Measurements from ENCODE around the gene ANXA2R.
"Not testable (repeated sequence)": the region's sequence is repeated elsewhere in the genome, so short reads cannot be mapped to it uniquely, and the experiment has no call there.

ANXA2R gene

DNA sequence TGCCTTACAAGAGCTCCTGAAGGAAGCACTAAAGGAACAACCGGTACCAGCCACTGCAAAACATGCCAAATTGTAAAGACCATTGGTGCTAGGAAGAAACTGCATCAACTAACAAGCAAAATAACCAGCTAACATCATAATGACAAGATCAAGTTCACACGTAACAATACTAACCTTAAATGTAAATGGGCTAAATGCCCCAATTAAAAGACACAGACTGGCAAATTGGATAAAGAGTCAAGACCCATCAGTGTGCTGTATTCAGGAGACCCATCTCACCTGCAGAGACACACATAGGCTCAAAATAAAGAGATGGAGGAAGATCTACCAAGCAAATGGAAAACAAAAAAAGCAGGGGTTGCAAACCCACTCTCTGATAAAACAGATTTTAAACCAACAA, 15.0 kb upstream of the ANXA2R start:
- DNase-seq = not testable (repeated sequence)

GRCh38 chr5:43051684-43052083, 11.6 kb upstream of the ANXA2R start:
- DNase-seq = no peak

DNA sequence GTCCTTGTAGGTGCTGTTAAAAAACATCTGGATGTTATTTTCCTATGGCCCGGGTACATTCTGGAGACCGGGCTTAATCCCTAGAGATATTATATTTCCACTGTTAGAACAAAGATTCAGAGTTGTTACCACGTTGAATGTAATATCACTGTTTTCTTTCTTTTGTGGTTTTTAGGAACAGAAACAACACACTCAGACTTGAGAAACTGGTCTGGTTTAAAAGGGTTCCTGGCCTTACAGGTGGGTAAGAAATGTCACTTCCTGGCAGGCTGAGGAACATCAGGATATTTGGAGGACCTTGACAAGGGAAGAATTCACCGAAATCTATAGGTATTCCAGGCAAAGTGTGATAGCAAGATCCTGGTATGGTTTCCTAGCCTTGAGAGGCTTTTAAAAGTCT, 10.3 kb upstream of the ANXA2R start:
- DNase-seq = no peak

- DNase-seq = no peak
Observed at GRCh38 chr5:43049236-43049635, 9.1 kb upstream of the ANXA2R start.

GRCh38 chr5:43046474-43046873, 6.4 kb upstream of the ANXA2R start:
- DNase-seq = no peak

GRCh38 chr5:43045236-43045635, 5.1 kb upstream of the ANXA2R start:
- no peak for DNase-seq

GRCh38 chr5:43044181-43044914, 4.2 kb upstream of the ANXA2R start:
- DNase-seq = no peak

- peak; percentile 64 for DNase-seq
Observed at GRCh38 chr5:43043400-43043756, 3.3 kb upstream of the ANXA2R start.

DNA sequence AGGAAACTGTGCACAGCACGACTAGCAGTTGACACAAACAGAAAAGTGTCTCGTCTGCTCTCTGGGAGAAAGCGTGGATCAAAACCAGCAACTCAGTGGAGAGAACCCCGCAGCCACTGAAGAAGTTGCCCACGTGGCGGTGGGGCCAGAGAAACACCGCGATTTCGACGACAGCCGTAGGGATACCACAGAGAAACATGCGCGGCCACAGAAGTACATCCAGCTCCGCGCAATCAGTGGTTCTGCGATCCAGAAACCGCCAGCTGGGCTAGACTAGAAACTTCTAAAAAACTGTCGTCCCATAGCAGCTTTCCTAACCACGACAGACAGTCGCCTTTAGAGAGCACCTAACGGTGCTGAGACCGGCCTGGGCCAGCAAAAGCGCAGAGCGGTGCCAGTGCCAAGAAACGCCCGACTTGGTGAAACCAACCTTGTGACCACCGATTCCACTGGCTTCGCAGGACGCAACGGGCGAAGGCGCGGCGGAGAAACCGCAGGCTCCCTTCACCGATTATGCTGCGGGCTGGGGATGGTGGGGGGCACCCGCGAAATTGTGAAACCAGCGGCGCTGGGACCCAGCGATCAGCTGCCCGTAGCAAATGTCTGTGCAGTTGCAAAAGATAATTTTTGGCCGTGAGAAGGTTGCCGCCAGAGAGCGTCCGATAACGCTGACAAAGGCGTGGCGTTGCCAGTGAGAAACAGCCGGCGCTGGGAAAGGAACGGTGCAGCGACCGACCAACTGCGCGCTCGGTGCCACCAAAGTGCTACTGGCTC, 2.7 kb upstream of the ANXA2R start:
- DNase-seq = peak; percentile 76

GRCh38 chr5:43042176-43042625, 2.1 kb upstream of the ANXA2R start:
- peak; percentile 76 for DNase-seq

DNA sequence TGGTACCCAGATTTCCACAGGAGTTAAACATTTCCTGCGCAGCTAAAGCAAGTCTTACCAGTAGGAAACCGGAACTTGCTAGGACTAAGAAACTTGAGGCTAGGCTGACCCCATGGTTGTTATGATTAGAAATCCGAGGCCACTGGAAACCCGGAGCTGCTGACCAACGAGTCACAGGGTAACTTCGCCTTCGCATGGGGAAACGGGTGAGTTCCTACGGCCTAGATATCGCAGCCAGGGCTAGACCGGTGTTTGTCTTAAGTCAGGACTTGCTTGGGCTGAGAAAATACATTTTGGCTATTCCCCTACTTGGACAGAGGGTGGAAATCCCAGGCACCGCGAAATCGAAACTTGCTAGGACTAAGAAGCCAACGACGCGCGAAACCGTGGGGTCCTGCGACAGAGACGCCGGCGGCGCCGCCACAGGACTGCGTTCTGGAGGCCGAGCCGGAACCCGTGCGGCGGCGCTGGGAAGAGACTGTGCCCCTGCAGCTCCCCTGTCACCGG, 1.6 kb upstream of the ANXA2R start:
- DNase-seq = no peak

GRCh38 chr5:43041110-43041668, 1.1 kb upstream of the ANXA2R start:
- DNase-seq = no peak

DNA sequence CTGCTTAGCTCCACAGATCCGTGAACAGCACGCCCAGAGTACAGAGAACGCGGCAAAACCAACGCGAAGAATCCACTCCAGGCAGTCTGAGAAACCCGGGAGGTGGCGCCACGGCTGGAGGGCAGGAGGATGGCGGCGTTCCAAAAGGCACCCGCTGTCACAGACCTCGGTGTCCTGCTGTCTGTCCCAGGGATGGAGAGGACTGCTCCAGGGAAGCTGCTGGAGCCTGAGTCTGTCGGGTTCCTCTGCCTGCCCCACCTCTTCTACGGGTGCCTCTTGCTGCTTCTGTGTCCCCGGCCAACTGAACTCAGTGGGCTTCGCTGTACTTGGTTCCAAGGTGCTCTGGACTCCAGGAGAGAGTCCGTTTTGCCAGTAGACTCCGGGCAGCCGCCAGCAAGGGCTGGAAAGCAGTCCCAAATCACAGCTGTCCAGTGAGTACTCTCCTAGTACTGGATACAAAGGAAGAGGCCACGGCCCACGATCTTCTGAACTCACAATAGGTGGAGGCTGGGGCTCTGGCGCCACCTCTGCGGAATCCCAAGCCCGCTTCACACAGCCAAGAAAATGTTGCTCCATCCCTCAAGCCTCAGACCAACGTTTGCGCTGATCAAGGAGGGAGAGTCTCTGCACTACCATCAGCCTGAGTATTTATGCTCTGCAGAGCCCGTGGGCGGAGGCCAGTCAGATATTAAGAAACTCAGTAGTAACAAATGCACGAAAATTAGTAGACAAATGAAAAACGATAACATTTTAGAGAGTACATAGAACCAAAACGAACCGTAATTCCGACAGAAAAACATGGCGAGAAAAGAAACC, 440 bp downstream of the ANXA2R start:
- peak; percentile 62 for DNase-seq

- no peak for DNase-seq
Observed at GRCh38 chr5:43039152-43039470, 1.0 kb downstream of the ANXA2R start.

GRCh38 chr5:43038496-43038989, 1.6 kb downstream of the ANXA2R start:
- no peak for DNase-seq

- no peak for DNase-seq
Observed at GRCh38 chr5:43037636-43038495, 2.3 kb downstream of the ANXA2R start.

DNA sequence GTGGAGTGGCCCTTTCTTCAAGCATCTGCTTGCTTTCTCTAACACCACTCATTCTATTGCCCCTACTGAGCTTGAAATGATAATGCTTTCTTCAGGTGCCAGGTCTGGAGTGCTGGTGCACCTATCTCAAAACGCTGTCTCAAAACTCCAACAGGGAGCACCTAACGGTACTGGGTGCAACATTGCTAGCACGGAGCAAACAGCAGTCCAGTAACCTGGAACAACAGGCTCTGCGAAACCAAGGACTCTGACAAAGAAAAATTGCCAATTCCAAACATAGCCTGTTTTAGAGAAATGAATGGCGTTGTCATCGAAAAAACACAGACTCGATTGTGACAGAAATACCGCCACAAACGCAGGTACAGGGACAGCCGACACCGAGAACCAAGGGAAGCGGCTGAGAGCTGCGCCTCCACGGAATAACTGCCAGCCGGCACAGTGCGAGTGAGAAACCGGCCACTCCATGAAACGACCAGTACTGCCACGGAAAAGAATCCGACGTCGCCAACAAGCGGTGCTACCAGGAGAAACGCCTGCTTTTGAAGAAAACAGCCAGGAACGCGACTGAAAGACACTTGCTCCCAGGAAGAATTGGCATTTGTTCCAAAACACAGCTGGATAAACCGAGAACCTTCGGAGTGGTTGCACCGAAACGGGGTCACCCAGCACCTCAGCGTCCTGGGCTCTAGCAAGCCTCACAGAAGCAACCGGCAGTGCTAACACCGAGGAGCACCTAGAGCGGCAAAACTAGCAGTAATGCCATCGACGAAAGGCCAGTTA, 3.1 kb downstream of the ANXA2R start:
- no peak for DNase-seq

GRCh38 chr5:43036409-43036808, 3.7 kb downstream of the ANXA2R start:
- no peak for DNase-seq

DNA sequence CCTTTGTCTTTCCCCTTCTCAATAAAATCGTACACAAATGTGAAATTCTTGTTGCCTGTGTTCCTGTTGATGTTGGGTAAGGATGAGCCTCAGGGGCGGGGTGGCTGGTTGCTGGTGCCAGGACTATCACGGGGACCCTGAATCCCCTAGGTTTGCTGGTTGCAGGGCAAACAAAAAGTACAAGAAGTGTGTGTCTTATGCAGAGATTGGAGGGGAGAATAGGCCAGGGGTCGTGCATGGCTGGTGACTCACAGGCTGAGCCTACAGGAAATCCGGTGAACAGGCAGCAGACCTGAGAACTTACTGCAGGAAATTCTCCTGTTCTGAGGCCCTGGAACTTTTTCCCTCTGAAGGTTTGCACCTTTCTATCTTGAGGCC, 5.5 kb downstream of the ANXA2R start:
- no peak for DNase-seq

DNA sequence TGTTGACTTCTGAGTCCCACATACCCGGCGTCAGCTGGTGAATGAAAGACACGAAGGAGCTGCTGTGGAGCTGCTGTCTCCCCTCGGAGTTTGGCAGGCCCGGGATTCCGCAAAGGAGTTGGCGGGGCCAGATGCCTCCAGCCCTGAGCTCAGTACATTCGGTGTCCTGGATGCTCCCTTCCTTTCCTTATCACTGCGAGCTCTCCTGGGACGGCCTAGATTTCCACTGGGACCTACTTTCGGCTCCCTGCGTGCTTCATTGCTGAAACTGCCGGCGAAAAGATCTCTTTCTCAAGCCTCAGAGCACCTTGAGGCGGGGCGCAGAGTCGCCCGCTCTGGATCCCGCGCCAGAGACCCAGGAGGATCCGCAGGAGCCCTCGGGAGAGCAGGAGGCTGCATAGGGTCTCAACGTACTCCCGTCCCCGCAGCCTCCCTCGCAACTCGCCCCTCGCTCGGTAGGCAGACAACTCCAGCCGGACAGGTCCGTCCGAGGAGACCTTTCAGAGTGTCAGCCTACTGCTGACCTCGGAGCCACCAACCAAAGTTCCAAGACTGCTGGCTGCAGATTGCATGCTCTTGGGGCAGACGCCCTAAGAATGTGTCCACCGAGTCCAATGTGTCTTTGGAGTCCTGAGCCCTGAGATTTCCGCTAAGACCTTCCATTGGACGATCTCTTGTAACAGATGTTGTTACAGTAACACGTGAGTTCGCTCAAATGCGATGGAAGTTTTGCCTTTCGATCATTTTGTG, 6.1 kb downstream of the ANXA2R start:
- DNase-seq = no peak

Data from NCI-H2171 (cell line).